CD4-positive, alpha-beta memory T cell (primary cell): ENCODE results near the gene CEP112. TPM values are rescaled to one million over a fixed set of nuclear protein-coding genes. Genes with fewer than 3 reads are reported as not detected.

Experiments used
- CTCF ChIA-PET: fragments of 350-600 bp; sonication (Branson Sonifier 250); formaldehyde crosslinking; loops from one replicate; lab custom pipeline; 2021; ENCODE audit warnings: inconsistent platforms; ENCODE audit not compliant: partially characterized antibody; lab: Charles Lee
- POLR2A ChIA-PET: fragments of 350-600 bp; sonication (Branson Sonifier 250); formaldehyde crosslinking; loops from one replicate; lab custom pipeline; 2021; ENCODE audit not compliant: partially characterized antibody; lab: Charles Lee
- DNase-seq, 5 donors: peaks; one replicate each; pipeline versions ENCODE4 v3.0.0 to v3.0.0-alpha.2; 2020 to 2022; ENCODE audit warnings: mixed read lengths in 1 of 5
- H3K27ac ChIP-seq: one replicate; pipeline ENCODE4 v1.7.0; 2013; ENCODE audit warnings: low read depth, low read length
- H3K27me3 ChIP-seq: 2 replicates; pipeline ENCODE4 v1.7.0; 2013; ENCODE audit warnings: mild to moderate bottlenecking, low read length, moderate library complexity; ENCODE audit not compliant: insufficient read depth
- H3K36me3 ChIP-seq: 2 replicates; pipeline ENCODE4 v1.7.0; 2013; ENCODE audit warnings: mild to moderate bottlenecking, low read length, moderate library complexity; ENCODE audit not compliant: insufficient read depth
- H3K4me1 ChIP-seq: 2 replicates; pipeline ENCODE4 v1.7.0; 2013; ENCODE audit warnings: mild to moderate bottlenecking, low read length, moderate library complexity; ENCODE audit not compliant: insufficient read depth
- H3K4me3 ChIP-seq, 2 donors: one replicate each; pipeline ENCODE4 v1.7.0; 2013; ENCODE audit warnings: low read length in 2 of 2, mild to moderate bottlenecking in 1 of 2
- H3K9me3 ChIP-seq, 2 donors: one replicate each; pipeline ENCODE4 v1.7.0; 2013; ENCODE audit warnings: low read length in 2 of 2, control low read depth in 1 of 2; ENCODE audit not compliant: control insufficient read depth in 1 of 2
- H3K27ac Mint-ChIP-seq, 7 donors: one replicate each; pipeline ENCODE4 v1.8.0; 2020 to 2021; ENCODE audit warnings: mixed read lengths in 7 of 7, mild to moderate bottlenecking in 6 of 7, inconsistent platforms in 3 of 7, moderate library complexity in 3 of 7
- H3K27me3 Mint-ChIP-seq, 2 donors: one replicate each; pipeline ENCODE4 v1.8.0; 2020 to 2021; ENCODE audit warnings: mixed read lengths in 2 of 2
- H3K36me3 Mint-ChIP-seq, 2 donors: one replicate each; pipeline ENCODE4 v1.8.0; 2020 to 2021; ENCODE audit warnings: mixed read lengths in 2 of 2, inconsistent platforms in 1 of 2, mild to moderate bottlenecking in 1 of 2
- H3K4me1 Mint-ChIP-seq, 4 donors: one replicate each; pipeline ENCODE4 v1.8.0; 2020 to 2021; ENCODE audit warnings: mixed read lengths in 4 of 4, mild to moderate bottlenecking in 1 of 4
- H3K4me3 Mint-ChIP-seq, 8 donors: one replicate each; pipeline ENCODE4 v1.8.0; 2020 to 2021; ENCODE audit warnings: mixed read lengths in 8 of 8, mild to moderate bottlenecking in 7 of 8, moderate library complexity in 6 of 8, inconsistent platforms in 3 of 8
- H3K9me3 Mint-ChIP-seq, 8 donors: one replicate each; pipeline ENCODE4 v1.8.0; 2020 to 2021; ENCODE audit warnings: mixed read lengths in 8 of 8, mild to moderate bottlenecking in 5 of 8, inconsistent platforms in 3 of 8, moderate library complexity in 1 of 8
- intact Hi-C: fragments of 100-400 bp; cut with micrococcal nuclease; formaldehyde crosslinking; loops from one replicate; pipeline ENCODE4 v1.15.1; 2023
- polyA plus RNA-seq, 2 donors: library from polyadenylated mRNA; unstranded; fragments of 300-500 nt; fragmentation: Illumina TruSeq; gene quantifications; one replicate each; pipeline ENCODE4 v1.2.3, GENCODE V29; 2021
- total RNA-seq, 2 experiments: library from RNA; stranded (reverse); gene quantifications; one replicate each; pipeline ENCODE4 v1.2.3, GENCODE V29; 2021

CEP112 gene
- total and polyA plus RNA-seq, 4 experiments from 2014 or later = 0.34 to 3.9 (median 1.4) TPM

GRCh38 chr17:65771704-65772103, 420.2 kb downstream of the CEP112 start:
- H3K27ac ChIP-seq = no peak overlapping the region
- H3K4me3 ChIP-seq = no peak overlapping the region
- no peaks in the 10 kb centered on the region for H3K9me3 Mint-ChIP-seq
- H3K4me1 ChIP-seq = no peaks in the 10 kb centered on the region
- peaks cover 0 to 1% of the 10 kb centered on the region in 2 donors for H3K27me3 Mint-ChIP-seq
- ChIA-PET CTCF (no interaction called here), POLR2A (no interaction called here)
- H3K4me1 Mint-ChIP-seq = peaks cover 0 to 6% (median 4%) of the 10 kb centered on the region in 4 donors
- no peaks in the 10 kb centered on the region for H3K27me3 ChIP-seq
- H3K9me3 ChIP-seq = no peaks in the 10 kb centered on the region
- no peak overlapping the region for H3K4me3 Mint-ChIP-seq
- H3K27ac Mint-ChIP-seq = no peak overlapping the region
- no peaks in the 10 kb centered on the region for H3K36me3 Mint-ChIP-seq
- no peaks in the 10 kb centered on the region for H3K36me3 ChIP-seq
- intact Hi-C loops = no loop called here
- no peak for DNase-seq

- H3K4me3 Mint-ChIP-seq = no peak overlapping the region
- H3K4me1 ChIP-seq = no peaks in the 10 kb centered on the region
- H3K27ac Mint-ChIP-seq = no peak overlapping the region
- no peaks in the 10 kb centered on the region for H3K36me3 Mint-ChIP-seq
- H3K4me1 Mint-ChIP-seq = no peaks in the 10 kb centered on the region
- ChIA-PET POLR2A (no interaction called here), CTCF (no interaction called here)
- no peaks in the 10 kb centered on the region for H3K9me3 Mint-ChIP-seq
- no peaks in the 10 kb centered on the region for H3K27me3 ChIP-seq
- DNase-seq = no peak
- peaks cover 0 to 1% of the 10 kb centered on the region in 2 donors for H3K27me3 Mint-ChIP-seq
- no peak overlapping the region for H3K4me3 ChIP-seq
- no peaks in the 10 kb centered on the region for H3K9me3 ChIP-seq
- intact Hi-C loops = no loop called here
- no peak overlapping the region for H3K27ac ChIP-seq
- H3K36me3 ChIP-seq = no peaks in the 10 kb centered on the region
Measured at GRCh38 chr17:65763786-65764185, 428.1 kb downstream of the CEP112 start.

GRCh38 chr17:65762973-65763372, 429.0 kb downstream of the CEP112 start:
- no peak for DNase-seq

GRCh38 chr17:65759532-65759931, 432.4 kb downstream of the CEP112 start:
- H3K27ac ChIP-seq = no peak overlapping the region
- H3K27ac Mint-ChIP-seq = no peak overlapping the region
- H3K4me1 ChIP-seq = no peaks in the 10 kb centered on the region
- no peaks in the 10 kb centered on the region for H3K4me1 Mint-ChIP-seq
- no peaks in the 10 kb centered on the region for H3K9me3 ChIP-seq
- POLR2A ChIA-PET = no interaction called here
- H3K4me3 ChIP-seq = no peak overlapping the region
- H3K27me3 ChIP-seq = no peaks in the 10 kb centered on the region
- DNase-seq = no peak
- no peaks in the 10 kb centered on the region for H3K36me3 Mint-ChIP-seq
- H3K27me3 Mint-ChIP-seq = no peaks in the 10 kb centered on the region
- intact Hi-C loops = no loop called here
- no peak overlapping the region for H3K4me3 Mint-ChIP-seq
- peaks cover 0 to 7% (median 0%) of the 10 kb centered on the region in 8 donors for H3K9me3 Mint-ChIP-seq
- CTCF ChIA-PET = no interaction called here
- H3K36me3 ChIP-seq = no peaks in the 10 kb centered on the region

More at GRCh38 chr17:65762973-65763372, 429.0 kb downstream of the CEP112 start:
- H3K27ac Mint-ChIP-seq = no peak overlapping the region
- H3K4me1 Mint-ChIP-seq = no peaks in the 10 kb centered on the region
- no peaks in the 10 kb centered on the region for H3K36me3 Mint-ChIP-seq
- H3K36me3 ChIP-seq = no peaks in the 10 kb centered on the region
- intact Hi-C loops = no loop called here
- no peaks in the 10 kb centered on the region for H3K9me3 ChIP-seq
- no peak overlapping the region for H3K27ac ChIP-seq
- no peak overlapping the region for H3K4me3 ChIP-seq
- no peaks in the 10 kb centered on the region for H3K4me1 ChIP-seq
- H3K27me3 ChIP-seq = no peaks in the 10 kb centered on the region
- CTCF ChIA-PET = no interaction called here
- H3K9me3 Mint-ChIP-seq = no peaks in the 10 kb centered on the region
- peaks cover 0 to 1% of the 10 kb centered on the region in 2 donors for H3K27me3 Mint-ChIP-seq
- H3K4me3 Mint-ChIP-seq = no peak overlapping the region
- POLR2A ChIA-PET = no interaction called here

- H3K4me1 ChIP-seq = no peaks in the 10 kb centered on the region
- intact Hi-C loops = no loop called here
- no peak overlapping the region for H3K4me3 ChIP-seq
- H3K27ac Mint-ChIP-seq = no peak overlapping the region
- POLR2A ChIA-PET = no interaction called here
- H3K9me3 Mint-ChIP-seq = peaks cover 0 to 7% (median 0%) of the 10 kb centered on the region in 8 donors
- H3K27me3 ChIP-seq = no peaks in the 10 kb centered on the region
- no peak overlapping the region for H3K27ac ChIP-seq
- no peaks in the 10 kb centered on the region for H3K9me3 ChIP-seq
- no peaks in the 10 kb centered on the region for H3K36me3 ChIP-seq
- no peaks in the 10 kb centered on the region for H3K27me3 Mint-ChIP-seq
- no peak for DNase-seq
- CTCF ChIA-PET = no interaction called here
- no peak overlapping the region for H3K4me3 Mint-ChIP-seq
- no peaks in the 10 kb centered on the region for H3K36me3 Mint-ChIP-seq
- peaks cover under 1 to 9% (median 7%) of the 10 kb centered on the region in 4 donors for H3K4me1 Mint-ChIP-seq
Measured at GRCh38 chr17:65756760-65757159, 435.2 kb downstream of the CEP112 start.

- H3K4me1 Mint-ChIP-seq = peaks cover 10 to 19% (median 14%) of the 10 kb centered on the region in 4 donors
- Histone ChIP-seq H3K4me3 (no peak overlapping the region), H3K9me3 (no peaks in the 10 kb centered on the region), H3K36me3 (no peaks in the 10 kb centered on the region), H3K4me1 (peaks cover 9% of the 10 kb centered on the region), H3K27ac (no peak overlapping the region), H3K27me3 (no peaks in the 10 kb centered on the region)
- H3K27ac Mint-ChIP-seq = no peak overlapping the region
- POLR2A ChIA-PET = no interaction called here
- H3K27me3 Mint-ChIP-seq = no peaks in the 10 kb centered on the region
- H3K36me3 Mint-ChIP-seq = no peaks in the 10 kb centered on the region
- no peak overlapping the region for H3K4me3 Mint-ChIP-seq
- intact Hi-C loops = no loop called here
- CTCF ChIA-PET = no interaction called here
- H3K9me3 Mint-ChIP-seq = peaks cover 0 to 7% (median 0%) of the 10 kb centered on the region in 8 donors
- DNase-seq = no peak
Measured at GRCh38 chr17:65755799-65756198, 436.1 kb downstream of the CEP112 start.

- no peak for DNase-seq
- peaks cover 0 to 7% (median 0%) of the 10 kb centered on the region in 8 donors for H3K9me3 Mint-ChIP-seq
- POLR2A ChIA-PET = no interaction called here
- peaks cover 16 to 27% (median 21%) of the 10 kb centered on the region in 4 donors for H3K4me1 Mint-ChIP-seq
- no peaks in the 10 kb centered on the region for H3K36me3 ChIP-seq
- no peaks in the 10 kb centered on the region for H3K36me3 Mint-ChIP-seq
- no peaks in the 10 kb centered on the region for H3K27me3 Mint-ChIP-seq
- intact Hi-C loops = no loop called here
- no peak overlapping the region for H3K27ac Mint-ChIP-seq
- H3K27ac ChIP-seq = no peak overlapping the region
- no peak overlapping the region for H3K4me3 Mint-ChIP-seq
- H3K4me1 ChIP-seq = peaks cover 18% of the 10 kb centered on the region
- CTCF ChIA-PET = no interaction called here
- H3K9me3 ChIP-seq = no peaks in the 10 kb centered on the region
- H3K4me3 ChIP-seq = no peak overlapping the region
- H3K27me3 ChIP-seq = no peaks in the 10 kb centered on the region
Measured at GRCh38 chr17:65754630-65755029, 437.3 kb downstream of the CEP112 start.

- Histone ChIP-seq H3K4me1 (peaks cover 18% of the 10 kb centered on the region), H3K36me3 (no peaks in the 10 kb centered on the region), H3K9me3 (no peaks in the 10 kb centered on the region), H3K4me3 (no peak overlapping the region), H3K27me3 (no peaks in the 10 kb centered on the region), H3K27ac (no peak overlapping the region)
- no peak overlapping the region for H3K27ac Mint-ChIP-seq
- CTCF ChIA-PET = no interaction called here
- H3K9me3 Mint-ChIP-seq = peaks cover 0 to 7% (median 0%) of the 10 kb centered on the region in 8 donors
- H3K36me3 Mint-ChIP-seq = no peaks in the 10 kb centered on the region
- peaks cover 16 to 27% (median 21%) of the 10 kb centered on the region in 4 donors for H3K4me1 Mint-ChIP-seq
- no peak overlapping the region for H3K4me3 Mint-ChIP-seq
- no peaks in the 10 kb centered on the region for H3K27me3 Mint-ChIP-seq
- intact Hi-C loops = no loop called here
- no peak for DNase-seq
- POLR2A ChIA-PET = no interaction called here
Measured at GRCh38 chr17:65754081-65754480, 437.9 kb downstream of the CEP112 start.
